Stimulated activated CD4-positive, alpha-beta T cell treated with anti-CD3 and anti-CD28 coated beads, Interleukin-2, amount 100 ng/mL, for 4 hours (primary cell): ENCODE data around the gene MYCBPAP.

Experiments
- DNase-seq: peaks from one replicate; pipeline ENCODE4 v3.0.0-alpha.2; 2020; ENCODE audit warnings: low read depth

Gene MYCBPAP

GRCh38 chr17:50572541-50572940 is 64.3 kb downstream of the MYCBPAP start:
- DNase-seq: no peak

GRCh38 chr17:50573866-50574611 is 65.8 kb downstream of the MYCBPAP start:
- no peak for DNase-seq

GRCh38 chr17:50575581-50576210 is 67.5 kb downstream of the MYCBPAP start:
- DNase-seq: no peak

GRCh38 chr17:50576864-50577263 is 68.6 kb downstream of the MYCBPAP start:
- DNase-seq: no peak

- DNase-seq: no peak
Observed at GRCh38 chr17:50577451-50577954, 69.3 kb downstream of the MYCBPAP start.

- no peak for DNase-seq
Observed at GRCh38 chr17:50578173-50578572, 69.9 kb downstream of the MYCBPAP start.

- DNase-seq: no peak
Observed at GRCh38 chr17:50579399-50579798, 71.2 kb downstream of the MYCBPAP start.

- DNase-seq: no peak
Observed at GRCh38 chr17:50580646-50581045, 72.4 kb downstream of the MYCBPAP start.
